ENCODE data around the gene TRIP13.
"Not testable (repeated sequence)": the region's sequence is repeated elsewhere in the genome, so short reads cannot be mapped to it uniquely, and the experiment has no call there.

The TRIP13 gene

DNA sequence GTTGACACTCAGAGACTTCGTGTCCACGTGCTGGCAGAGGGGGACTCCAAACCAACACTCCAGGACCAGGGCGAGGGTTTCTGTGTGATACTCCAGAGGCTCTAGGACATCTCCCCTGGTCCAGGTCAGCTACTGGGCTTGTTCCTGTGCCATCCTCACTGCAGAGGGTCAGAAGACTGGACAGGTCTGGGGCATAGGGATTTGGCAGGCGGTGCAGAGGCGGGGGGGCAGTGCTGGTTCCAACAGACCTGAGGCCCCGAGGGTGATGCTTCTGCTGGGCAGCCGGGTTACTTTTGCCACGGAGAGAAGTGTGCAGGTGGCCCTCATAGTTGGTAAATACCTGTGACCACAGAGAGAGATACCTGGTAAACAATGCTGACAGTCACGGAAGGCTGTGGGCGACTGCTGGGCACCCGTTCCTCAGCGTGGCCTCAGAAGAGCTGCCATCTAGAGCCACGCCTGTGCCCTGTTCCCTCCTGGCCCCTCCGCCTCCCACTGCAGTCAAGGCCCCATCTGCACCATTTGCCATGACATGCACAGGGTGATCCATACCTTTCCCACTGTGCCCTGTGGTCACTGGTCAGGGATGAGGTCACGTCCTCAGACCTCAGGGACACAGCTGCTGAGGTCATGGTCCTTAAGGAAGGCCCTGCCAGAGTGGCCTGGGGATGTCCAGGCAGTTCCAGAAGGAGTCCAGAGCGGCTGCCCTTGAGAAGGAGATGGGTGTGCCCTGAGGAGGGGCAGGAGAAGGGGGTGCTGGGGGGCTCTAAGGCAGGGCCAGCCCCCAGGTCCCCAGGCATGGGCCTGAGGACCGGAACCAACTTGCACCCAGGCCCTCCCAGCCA, 30.0 kb downstream of the TRIP13 start:
- DNase-seq, result no peak

DNA sequence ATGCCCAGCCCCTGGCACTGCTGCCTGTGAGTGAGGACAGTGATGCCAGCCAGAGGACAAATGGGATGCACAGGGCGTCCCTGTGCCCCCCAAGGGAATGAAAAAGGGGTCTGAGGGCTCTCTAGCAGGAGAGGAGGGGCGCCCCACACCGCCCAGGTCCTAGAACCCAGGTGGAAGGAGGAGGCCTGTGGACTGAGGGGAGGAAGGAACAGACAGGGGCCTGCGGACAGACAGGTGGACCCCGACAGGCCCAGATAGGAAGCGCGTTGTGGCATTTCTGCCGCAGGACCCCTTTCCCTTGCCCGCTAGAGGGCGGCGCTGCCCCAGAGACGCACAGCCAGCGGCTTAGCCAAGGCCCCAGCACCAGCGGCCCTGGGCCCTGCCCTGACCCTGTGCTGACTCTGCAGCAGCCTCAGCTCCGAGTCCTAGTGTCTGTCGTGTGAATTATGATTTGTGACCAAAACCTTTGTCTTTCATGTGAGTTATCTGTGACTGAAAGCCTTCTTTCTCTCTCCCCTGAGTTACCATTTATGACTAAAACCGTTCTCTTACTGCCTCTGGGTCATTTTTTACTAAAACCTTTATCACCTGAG, 30.7 kb downstream of the TRIP13 start:
- peak; percentile 77 for DNase-seq

DNA sequence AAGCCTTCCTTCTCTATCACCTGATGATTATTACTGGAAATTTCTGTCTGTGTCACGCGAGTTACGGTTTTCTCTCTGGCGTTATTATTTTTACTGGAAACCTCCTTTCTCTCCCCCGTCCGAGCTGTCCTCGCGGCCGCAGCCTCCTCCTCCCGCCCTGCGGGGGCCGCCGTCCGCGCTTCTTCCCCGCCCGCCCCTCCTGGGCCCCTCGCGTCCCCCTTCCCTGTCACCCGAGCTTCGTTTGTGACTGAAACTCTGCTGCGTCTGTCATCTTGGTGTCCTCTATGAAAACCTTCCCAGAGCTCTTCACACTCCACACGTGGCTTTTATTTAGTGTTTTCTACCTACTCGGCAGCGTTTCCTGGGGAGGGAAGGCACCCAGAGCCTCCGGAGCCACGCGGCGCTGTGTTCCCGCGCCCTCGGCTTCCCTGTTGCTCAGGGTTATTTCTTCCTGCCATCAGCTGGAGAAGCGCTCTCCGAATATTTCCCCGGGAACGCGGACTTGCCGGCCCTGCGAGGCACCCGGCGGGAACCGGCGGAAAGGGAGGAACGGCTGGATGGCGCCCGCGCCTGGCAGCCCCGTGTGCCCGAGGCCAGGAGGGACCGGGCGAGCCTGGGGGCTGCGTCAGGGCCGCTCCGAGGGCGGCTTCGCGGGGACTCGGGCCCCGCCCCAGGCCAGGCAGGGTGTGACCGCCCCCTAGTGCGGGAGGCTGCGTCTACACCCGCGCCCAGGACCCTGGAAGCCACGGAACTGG, 33.9 kb downstream of the TRIP13 start:
- no peak for DNase-seq

DNA sequence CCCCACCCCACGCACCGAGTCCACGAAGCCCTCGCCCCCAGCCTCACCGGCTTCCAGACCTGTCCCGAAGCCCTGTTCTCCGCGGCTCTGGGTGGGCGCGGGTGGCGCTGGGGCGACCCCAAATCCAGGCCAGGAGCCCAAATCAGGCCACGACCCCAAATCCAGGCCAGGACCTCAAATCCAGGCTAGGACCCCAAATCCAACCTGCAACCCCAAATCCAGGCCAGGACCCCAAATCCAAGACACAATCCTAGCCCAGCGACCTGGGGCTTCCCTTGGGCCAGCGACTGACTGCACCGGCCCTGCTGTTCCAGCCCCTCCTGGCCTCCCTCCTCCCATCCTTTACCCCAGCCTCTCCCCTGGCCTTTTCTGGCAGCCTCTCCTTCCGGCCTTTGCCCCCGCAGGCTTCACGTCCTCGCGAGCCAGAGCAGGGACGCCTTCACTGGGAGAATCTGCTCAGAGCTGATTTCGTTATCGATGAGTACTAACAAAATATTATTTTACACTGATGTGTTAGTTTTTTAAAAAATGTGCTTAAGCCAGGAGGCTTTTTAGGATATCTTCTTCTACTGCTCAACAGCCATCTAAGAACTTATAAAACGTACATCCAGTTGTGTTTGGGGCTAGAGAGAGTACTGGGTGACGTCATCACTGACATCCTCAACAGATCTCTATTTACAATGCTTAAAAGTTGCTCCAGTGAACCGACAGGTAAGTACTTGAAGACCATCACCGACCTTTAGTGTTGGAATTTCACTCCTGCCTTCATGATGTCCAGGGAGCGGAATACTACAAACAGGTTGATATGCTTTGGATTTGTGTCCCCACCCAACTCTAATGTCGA, 34.7 kb downstream of the TRIP13 start:
- no peak for DNase-seq

DNA sequence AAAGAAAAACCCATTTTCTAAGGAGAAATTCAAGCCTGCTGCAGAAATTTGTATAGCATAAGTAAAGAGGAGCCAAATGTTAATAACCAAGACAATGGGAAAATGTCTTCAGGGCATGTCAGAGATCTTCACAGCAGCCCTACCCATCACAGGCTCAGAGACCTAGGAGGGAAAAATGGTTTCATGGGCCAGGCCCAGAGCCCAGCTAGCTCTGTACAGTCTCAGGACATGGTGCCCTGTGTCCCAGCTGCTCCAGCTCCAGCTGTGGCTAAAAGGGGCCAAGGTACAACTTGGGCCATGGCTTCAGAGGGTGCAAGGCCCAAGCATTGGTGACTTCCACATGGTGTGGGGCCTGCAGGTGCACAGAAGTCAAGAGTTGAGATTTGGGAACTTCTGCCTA, 36.5 kb downstream of the TRIP13 start:
- not testable (repeated sequence) for DNase-seq

DNA sequence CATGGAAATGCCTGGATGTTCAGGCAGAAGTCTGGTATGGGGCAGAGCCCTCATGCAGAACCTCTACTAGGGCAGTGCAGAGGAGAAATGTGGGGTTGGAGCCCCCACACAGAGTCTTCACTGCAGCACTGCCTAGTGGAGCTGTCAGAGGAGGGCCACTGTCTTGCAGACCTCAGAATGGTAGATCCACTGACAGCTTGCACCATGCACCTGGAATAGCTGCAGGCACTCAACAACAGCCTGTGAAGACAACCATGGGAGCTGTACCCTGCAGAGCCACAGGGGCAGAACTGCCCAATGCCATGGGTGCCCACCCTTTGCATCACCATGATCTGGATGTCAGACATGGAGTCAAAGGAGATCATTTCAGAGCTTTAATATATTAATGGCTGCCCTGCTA, 36.9 kb downstream of the TRIP13 start:
- DNase-seq, result no peak

DNA sequence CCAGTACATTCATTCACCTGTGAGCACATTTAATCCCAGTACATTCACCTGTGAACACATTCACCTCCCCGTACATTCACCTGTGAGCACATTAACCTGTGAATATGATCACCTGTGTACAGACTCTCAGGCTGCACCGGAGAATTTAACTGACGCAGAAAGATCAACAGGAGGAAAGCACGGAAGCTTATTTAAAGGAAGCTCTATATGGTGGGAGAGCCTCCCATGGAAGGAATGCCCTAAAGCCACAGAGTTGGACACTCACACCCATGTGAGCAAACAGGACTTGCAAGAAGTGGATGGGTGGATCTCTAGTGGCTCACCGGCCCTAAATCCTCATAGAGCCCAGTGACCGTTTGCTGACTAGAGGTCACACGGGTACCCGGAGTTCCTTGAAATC, 38.2 kb downstream of the TRIP13 start:
- no peak for DNase-seq

DNA sequence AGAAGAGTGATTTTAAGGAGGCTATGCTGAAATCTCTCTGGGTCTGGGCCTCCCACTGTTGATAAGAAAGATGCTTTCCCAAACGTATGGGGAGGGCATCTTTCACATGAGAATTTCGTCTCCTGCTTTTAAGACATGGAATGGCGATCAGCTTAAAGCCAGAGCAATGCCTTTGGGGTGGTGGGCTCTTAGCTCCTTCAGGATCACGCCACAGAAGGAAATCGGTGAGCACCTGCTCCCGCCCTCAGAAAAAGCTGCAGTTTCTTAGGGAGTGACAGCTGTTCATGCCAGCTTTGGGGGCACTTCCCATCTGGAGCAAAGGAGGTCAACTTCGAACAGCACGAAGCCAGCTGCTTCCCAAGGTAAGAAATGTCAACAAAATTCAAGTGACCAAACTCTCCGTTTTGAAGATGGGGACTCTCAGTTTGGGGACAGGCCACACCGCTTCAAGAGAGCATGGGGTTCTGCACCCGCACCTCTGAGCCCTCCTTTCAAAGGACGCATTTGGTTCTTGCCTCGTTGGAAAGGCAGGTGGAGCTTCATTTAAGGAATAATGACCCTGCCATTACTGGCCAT, 39.0 kb downstream of the TRIP13 start:
- DNase-seq, result no peak

DNA sequence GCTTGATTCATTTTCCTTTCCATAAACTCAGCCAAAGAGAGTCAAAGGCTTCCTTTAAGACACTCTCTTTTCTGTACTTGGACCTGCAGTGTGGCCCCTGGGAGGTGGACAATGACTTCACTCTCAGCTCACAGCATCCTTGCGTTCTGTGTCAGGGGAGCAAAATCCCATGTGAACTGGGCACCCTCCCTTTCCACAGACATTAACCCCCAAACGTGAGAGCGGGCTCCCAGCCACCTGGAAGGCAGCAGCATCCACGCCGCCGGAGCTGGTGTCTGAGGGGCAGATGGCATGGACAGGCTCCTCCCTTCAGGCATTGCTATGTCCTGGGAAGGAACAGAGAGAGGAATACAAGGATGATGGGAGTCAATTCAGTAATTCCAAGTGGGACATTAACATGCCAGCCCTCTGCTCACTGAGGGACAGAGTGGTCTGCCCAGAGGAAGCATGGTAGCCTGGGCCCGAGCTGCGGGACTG, 39.5 kb downstream of the TRIP13 start:
- DNase-seq, result no peak

DNA sequence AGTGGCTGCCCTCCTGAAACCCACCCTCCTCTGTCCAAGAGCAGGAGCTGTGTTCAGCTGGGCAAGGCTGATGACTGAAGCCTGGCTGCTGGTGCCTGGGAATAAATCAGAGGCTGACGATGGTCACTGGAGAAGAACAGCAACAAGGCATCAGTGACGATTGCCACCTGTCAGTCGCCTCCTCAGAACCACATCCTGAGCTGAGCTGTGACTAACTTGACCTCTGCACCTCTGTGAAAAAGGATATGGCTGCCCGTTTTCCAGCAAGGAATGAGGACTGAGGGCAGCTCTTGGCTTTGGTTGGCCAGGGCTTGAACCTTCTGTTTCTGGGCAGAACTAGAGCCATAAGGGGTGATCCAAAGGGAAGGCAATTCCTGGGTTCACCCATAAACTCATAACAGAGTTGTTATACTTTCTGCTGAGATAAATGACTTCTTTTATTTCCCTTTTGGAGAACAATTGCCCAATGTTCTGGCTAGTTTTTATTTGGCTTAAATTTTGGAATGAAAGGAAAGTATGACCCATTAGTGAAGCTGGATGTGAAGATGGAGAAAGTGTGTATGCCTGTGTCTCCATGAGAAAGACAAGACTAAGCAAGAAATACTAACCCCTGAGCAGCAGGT, 40.1 kb downstream of the TRIP13 start:
- no peak for DNase-seq

DNA sequence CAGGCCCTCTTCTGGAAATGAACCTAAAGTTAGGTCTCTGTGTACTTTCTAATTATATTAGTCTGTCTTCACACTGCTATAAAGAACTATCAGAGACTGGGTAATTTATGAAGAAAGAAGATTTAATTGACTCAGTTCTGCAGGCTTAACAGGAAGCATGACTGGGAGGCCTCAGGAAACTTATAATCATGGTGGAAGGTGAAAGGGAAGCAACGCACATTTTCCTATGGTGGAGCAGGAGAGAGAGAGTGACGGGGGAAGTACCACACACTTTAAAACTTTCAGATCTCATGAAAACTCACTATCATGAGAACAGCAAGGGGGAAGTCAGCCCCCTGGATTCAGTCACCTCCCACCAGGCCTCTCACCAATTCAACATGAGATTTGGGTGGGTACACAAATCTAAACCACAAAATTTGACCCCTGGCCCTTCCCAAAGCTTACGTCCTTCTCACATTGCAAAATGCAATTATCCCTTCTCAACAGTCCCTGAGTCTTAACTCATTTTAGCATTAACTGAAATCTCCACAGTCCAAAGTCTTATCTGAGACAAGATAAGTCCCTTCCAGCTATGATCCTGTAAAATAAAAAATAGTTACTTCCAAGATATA, 40.7 kb downstream of the TRIP13 start:
- DNase-seq, result no peak

DNA sequence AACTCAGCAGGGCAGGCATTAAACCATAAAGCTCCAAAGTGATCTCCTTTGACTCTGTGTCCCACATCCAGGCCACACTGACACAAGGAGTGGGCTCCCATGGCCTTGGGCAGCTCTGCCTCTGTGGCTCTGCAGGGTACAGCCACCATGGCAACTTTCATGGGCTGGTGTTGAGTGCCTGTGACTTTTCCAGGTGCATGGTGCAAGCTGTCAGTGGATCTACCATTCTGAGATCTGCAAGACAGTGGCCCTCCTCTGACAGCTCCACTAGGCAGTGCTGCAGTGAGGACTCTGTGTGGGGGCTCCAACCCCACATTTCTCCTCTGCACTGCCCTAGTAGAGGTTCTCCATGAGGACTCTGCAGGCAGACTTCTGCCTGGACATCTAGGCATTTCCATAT, 41.3 kb downstream of the TRIP13 start:
- DNase-seq, result not testable (repeated sequence)

DNA sequence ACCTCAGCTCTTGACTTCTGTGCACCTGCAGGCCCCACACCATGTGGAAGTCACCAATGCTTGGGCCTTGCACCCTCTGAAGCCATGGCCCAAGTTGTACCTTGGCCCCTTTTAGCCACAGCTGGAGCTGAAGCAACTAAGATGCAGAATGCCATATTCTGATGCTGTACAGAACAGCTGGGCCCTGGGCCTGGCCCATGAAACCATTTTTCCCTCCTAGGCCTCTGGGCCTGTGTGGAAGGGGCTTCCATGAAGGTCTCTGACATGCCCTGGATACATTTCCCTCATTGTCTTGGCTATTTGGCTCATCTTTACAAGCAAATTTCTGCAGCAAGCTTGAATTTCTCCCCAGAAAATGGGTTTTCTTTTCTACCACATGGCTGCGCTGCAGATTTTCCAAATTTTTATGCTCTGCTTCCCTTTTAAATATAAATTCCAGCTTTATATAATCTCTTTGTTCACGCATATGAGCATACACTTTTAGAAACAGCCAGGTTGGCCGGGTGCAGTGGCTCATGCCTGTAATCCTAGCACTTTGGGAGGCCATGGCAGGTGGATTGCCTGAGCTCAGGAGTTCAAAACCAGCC, 41.8 kb downstream of the TRIP13 start:
- DNase-seq, result not testable (repeated sequence)

DNA sequence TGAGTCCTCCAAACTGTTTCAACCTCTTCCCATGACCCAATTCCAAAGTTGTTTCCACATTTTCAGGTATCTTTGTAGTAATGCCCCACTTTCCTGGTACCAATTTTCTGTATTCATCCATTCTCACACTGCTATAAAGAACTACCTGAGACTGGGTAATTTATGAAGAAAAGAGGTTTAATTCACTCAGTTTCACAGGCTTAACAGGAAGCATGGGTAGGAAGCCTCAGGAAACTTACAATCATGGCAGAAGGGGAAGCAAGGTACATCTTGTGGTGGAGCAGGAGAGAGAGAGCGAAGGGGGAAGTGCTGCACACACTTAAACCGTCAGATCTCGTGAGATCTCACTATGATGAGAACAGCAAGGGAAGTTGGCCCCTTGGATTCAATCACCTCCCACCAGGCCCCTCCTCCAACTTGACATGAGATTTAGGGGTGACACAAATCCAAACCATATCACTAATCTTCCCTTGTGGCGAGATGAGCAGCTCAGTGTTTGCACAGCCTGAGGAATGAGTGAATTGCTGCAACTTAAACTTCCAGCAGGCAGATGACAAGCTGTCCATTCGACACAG, 42.9 kb downstream of the TRIP13 start:
- DNase-seq, result no peak

DNA sequence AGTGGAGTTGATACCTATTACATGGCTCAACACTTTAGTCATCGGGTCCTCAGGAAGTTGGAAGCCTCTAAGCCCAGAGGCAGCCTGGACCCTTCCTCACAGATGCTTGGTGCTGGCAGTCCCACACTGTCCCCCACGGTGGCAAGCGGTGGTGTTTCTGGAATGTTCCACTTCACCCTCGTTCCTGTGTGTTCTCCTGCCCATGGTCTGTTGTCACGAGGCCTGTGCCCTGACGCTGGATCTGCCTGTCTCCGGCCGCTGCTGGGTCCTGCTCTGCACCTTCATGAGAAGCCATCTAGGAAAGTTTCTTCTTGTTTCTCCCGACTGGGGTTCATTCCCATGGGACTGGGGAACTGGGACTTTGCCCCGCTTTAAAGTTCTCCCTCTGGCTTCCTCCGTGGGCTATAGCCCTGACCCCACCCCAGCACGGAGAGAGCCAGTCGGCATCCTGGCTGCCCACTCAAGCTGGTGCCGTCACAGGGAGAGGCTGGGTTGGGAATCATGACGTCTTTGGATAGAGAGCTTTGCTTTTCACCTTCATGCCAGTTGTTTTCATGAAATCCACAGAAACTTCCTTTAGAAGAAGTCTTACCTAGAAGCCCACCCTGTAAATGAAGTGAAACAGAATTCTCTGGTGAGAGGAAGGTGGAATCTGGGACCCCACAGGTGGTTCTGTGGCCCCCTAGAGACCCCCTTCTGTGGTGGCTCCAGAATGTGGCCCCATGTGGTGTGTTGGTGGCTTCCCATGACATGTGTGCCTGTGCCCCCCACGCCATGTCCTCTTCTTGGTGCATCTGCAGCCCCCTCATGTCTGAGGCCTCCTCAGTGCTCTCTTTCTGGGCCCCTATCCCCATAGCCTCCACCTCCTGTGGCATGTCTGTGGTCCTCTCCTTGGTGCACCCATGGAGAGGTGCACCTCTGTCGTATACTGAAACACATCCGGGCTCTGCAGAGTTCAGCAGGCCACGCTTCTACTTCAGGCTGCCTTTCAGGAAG, 43.8 kb downstream of the TRIP13 start:
- DNase-seq, result no peak

DNA sequence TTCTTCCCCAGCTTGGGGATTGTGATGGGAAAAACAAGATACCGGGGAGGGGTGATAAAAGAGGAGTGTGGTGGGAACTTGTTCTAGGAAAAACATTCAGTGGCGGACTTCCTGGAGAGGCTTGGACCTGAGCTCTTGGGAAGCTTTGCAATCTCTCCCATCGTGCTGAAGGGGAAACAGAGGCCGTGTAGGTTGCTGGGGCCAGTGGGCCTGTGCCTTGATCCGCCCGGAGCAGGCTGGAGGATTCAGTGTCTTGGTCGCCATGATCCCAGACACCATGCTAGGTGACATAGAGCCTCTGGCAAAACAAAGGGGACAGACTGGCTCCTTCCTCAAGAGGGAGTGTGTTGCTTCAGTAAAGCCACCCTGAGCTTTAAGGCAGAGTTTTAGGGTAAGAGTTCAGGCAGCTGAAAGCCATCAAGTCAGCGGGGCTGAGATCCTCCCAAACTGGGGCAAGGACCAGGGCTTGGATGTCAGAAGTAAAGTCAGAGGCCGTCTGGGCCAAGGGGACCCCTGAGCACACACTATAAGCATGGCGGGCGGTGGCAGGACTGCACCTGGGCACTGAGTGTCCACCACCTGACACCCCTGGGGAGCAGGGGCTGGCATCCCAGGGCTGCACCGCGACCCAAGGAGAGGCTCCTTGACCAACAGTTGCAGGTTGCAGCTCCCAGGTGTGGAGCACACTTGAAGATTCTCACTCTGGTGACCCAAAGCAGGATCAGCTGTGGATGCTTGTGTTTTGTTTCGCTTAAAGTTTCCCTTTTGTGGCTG, 44.7 kb downstream of the TRIP13 start:
- DNase-seq, result no peak

DNA sequence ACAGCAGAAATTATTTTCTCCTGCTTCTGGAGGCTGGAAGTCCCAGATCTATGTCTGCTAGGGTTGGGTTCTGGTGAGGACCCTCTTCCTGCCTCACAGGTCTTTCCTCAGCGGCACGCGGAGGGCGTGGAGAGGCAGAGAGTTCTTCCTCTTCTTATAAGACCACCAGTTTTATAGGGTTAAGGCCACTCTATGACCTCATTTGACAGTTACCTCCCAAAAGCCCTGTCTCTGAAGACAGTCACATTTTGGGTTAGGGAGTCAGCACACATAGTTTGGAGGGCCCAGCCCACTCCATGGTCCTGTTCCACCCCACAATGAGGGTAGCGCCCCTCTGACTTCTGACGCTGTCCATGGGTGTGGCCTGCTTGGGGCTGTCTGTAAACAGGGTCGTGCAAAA, 46.7 kb downstream of the TRIP13 start:
- DNase-seq, result no peak

DNA sequence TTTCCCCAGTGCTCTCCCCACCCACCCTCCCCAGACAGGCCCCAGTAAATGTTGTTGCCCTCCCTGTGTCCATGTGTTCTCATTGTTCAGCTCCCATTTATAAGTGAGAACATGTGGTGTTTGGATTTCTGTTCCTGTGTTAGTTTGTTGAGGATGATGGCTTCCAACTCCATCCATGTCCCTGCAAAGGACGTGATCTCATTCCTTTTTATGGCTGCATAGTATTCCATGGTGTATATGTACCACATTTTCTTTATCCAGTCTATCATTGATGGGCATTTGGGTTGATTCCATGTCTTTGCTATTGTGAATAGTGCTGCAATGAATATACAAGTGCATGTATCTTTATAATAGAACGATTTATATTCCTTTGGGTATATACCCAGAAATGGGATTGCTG, 48.1 kb downstream of the TRIP13 start:
- DNase-seq, result not testable (repeated sequence)

Data from NCI-H82 (cell line).